K562 (cell line): ENCODE measurements around the gene VASH2. TPM values are rescaled to one million over a fixed set of nuclear protein-coding genes. Genes with fewer than 3 reads are reported as not detected.

Source experiments
- ATAC-seq: fragments of 200-7000 bp; cut with Tn5 transposase; 3 replicates; pipeline ENCODE4 v1.9.1; 2020; ENCODE audit warnings: moderate library complexity
- BruUV-seq: library from RNA; stranded (reverse); fragments of 400-500 nt; replicated peaks from 2 replicates; lab custom pipeline; 2021; lab: Mats Ljungman, UMichigan
- CTCF ChIA-PET: fragments of 300-600 bp; formaldehyde crosslinking; extraction: SDS; loops from one replicate; lab custom pipeline; 2021; ENCODE audit warnings: low intra/inter-chr PET ratio; lab: Yijun Ruan, JAX
- POLR2A ChIA-PET: fragments of 300-600, 350-650 bp; sonication (Branson Sonifier 250); formaldehyde crosslinking; extraction: SDS; loops from one replicate; lab custom pipeline; 2021; ENCODE audit warnings: antibody characterized with exemption, inconsistent platforms; lab: Yijun Ruan, JAX
- DNase-seq, 4 experiments: peaks; one replicate each; pipeline versions ENCODE4 v3.0.0 to v3.0.0-alpha.2; 2011 to 2018; ENCODE audit warnings: low spot score in 3 of 4, mixed read lengths in 3 of 4; ENCODE audit errors: extremely low read depth in 1 of 4
- FAIRE-seq: peaks from 2 replicates; lab custom pipeline; 2011; peaks lifted over from hg19 to GRCh38; lab: Jason Lieb, UNC
- H2AFZ ChIP-seq: 2 replicates; pipeline ENCODE4 v1.6.0; 2011; ENCODE audit warnings: low read depth, low read length, control low read depth, inconsistent platforms
- H3K27ac ChIP-seq: fragments of 200-600 bp; 3 replicates; pipeline ENCODE4 v1.8.0; 2011; ENCODE audit warnings: low read depth, mild to moderate bottlenecking, control low read depth, inconsistent platforms, low read length, moderate library complexity, mixed read lengths; ENCODE audit errors: extremely low read depth
- H3K27me3 ChIP-seq, 2 experiments: fragments of 300-600 bp in 1 of 2; 2 replicates in 1 of 2; 3 replicates in 1 of 2; pipeline versions ENCODE4 v1.6.0 to v1.8.0; 2011; ENCODE audit warnings: inconsistent platforms in 2 of 2, low read length in 2 of 2, mild to moderate bottlenecking in 1 of 2, mixed read lengths in 1 of 2, moderate library complexity in 1 of 2; ENCODE audit not compliant: control insufficient read depth in 2 of 2, insufficient read depth in 2 of 2
- H3K36me3 ChIP-seq: fragments of 300-600 bp; 3 replicates; pipeline ENCODE4 v1.8.0; 2011; ENCODE audit warnings: mild to moderate bottlenecking, low read length, inconsistent platforms; ENCODE audit not compliant: control insufficient read depth, insufficient read depth
- H3K4me1 ChIP-seq, 2 experiments: fragments of 200-600 bp in 1 of 2; replicated peaks in 1 of 2; 2 replicates in 1 of 2; 3 replicates in 1 of 2; pipeline versions ENCODE4 v1.5.1 to v1.8.0; 2011; ENCODE audit warnings: inconsistent platforms in 2 of 2, low read length in 2 of 2, mild to moderate bottlenecking in 1 of 2, mixed read lengths in 1 of 2, moderate library complexity in 1 of 2; ENCODE audit not compliant: control insufficient read depth in 2 of 2, insufficient read depth in 2 of 2
- H3K4me2 ChIP-seq: 2 replicates; pipeline ENCODE4 v1.6.1; 2011; ENCODE audit warnings: low read length, control low read depth, inconsistent platforms, mixed read lengths; ENCODE audit not compliant: insufficient read depth
- H3K4me3 ChIP-seq: fragments of 200-600 bp; sonication (generic), shearing (Covaris generic); 2 replicates; pipeline ENCODE4 v1.5.1; 2016; ENCODE audit warnings: control low read depth, inconsistent platforms
- H3K79me2 ChIP-seq: fragments of 200-600 bp; 3 replicates; pipeline ENCODE4 v1.8.0; 2011; ENCODE audit warnings: low read length, inconsistent platforms; ENCODE audit not compliant: control insufficient read depth, insufficient read depth
- H3K9ac ChIP-seq, 2 experiments: 2 replicates each; pipeline versions ENCODE4 v1.6.0 to v1.6.1; 2011; ENCODE audit warnings: low read depth in 2 of 2, low read length in 2 of 2, control low read depth in 1 of 2, inconsistent platforms in 1 of 2, mild to moderate bottlenecking in 1 of 2, mixed read lengths in 1 of 2; ENCODE audit not compliant: insufficient read depth in 1 of 2
- H3K9me1 ChIP-seq: one replicate; pipeline ENCODE4 v1.6.0; 2011; ENCODE audit warnings: inconsistent platforms, mild to moderate bottlenecking, low read length, moderate library complexity; ENCODE audit not compliant: control insufficient read depth, insufficient read depth
- H3K9me3 ChIP-seq: replicated peaks from 2 replicates; pipeline ENCODE4 v1.5.1; 2011; ENCODE audit warnings: low read depth, low read length, inconsistent platforms; ENCODE audit not compliant: control insufficient read depth, insufficient read depth
- H4K20me1 ChIP-seq: replicated peaks from 2 replicates; pipeline ENCODE4 v1.6.1; 2011; ENCODE audit warnings: low read length, inconsistent platforms, mixed read lengths; ENCODE audit not compliant: control insufficient read depth, insufficient read depth
- ARHGAP35 ChIP-seq: fragments of 450-650 bp; IDR thresholded peaks from 2 replicates; pipeline ENCODE4 v1.6.1; 2018; ENCODE audit not compliant: partially characterized antibody
- ETV5 ChIP-seq: sonication (generic); formaldehyde crosslinking; IDR thresholded peaks from 2 replicates; pipeline ENCODE4 v1.4.0; 2020; ENCODE audit warnings: low read depth, mild to moderate bottlenecking, missing genetic modification reagents
- GABPA ChIP-seq: fragments of 200-800 bp; sonication (Bioruptor generic); conservative IDR thresholded peaks from 2 replicates; pipeline ENCODE4 v1.6.1; 2016; ENCODE audit warnings: low read depth, missing genetic modification characterization, missing compliant biosample characterization
- HMGXB4 ChIP-seq: sonication (generic); formaldehyde crosslinking; IDR thresholded peaks from 2 replicates; pipeline ENCODE4 v1.8.1; 2023; ENCODE audit warnings: mild to moderate bottlenecking, missing genetic modification reagents
- RAD51 ChIP-seq: fragments of 450-650 bp; IDR thresholded peaks from 2 replicates; pipeline ENCODE4 v1.7.1; 2016; ENCODE audit warnings: low read depth, mild to moderate bottlenecking, borderline replicate concordance
- TAL1 ChIP-seq: fragments of 450-650 bp; IDR thresholded peaks from 2 replicates; pipeline ENCODE4 v1.6.1; 2016; ENCODE audit warnings: mild to moderate bottlenecking
- ZBTB49 ChIP-seq: sonication (generic); formaldehyde crosslinking; IDR thresholded peaks from 2 replicates; pipeline ENCODE4 v1.8.0; 2022; ENCODE audit warnings: missing genetic modification reagents, mild to moderate bottlenecking, borderline replicate concordance
- ZFP91 ChIP-seq: sonication (generic); formaldehyde crosslinking; IDR thresholded peaks from 2 replicates; pipeline ENCODE4 v1.8.0; 2022; ENCODE audit warnings: mild to moderate bottlenecking, missing genetic modification reagents
- WGBS: fragments of 100-300 bp; shearing (Covaris generic); methylation state at CpG from one replicate; pipeline ENCODE4 v1.1.6; 2016; ENCODE audit warnings: low coverage, mixed read lengths; ENCODE audit not compliant: insufficient coverage; ENCODE audit errors: missing lambda C conversion rate; 5-methylcytosine and 5-hydroxymethylcytosine counted together
- in situ Hi-C: fragments of 300-500 bp; cut with MboI; formaldehyde crosslinking; loops from 4 replicates; pipeline ENCODE4 v1.15.0; 2018; ENCODE audit warnings: inconsistent platforms, mixed read lengths
- intact Hi-C: fragments of 100-400 bp; cut with micrococcal nuclease; formaldehyde crosslinking; loops from 2 replicates; pipeline ENCODE4 v1.14.2; 2022
- polyA plus RNA-seq, 8 experiments: library from polyadenylated mRNA; depleted of rRNA in 4 of 8; stranded (reverse) in 5 of 8; unstranded in 3 of 8; fragments of >200 nt; fragmentation: Nextera tagmentation in 2 of 8; fragmentation: Illumina TruSeq in 1 of 8; extraction: Ambion mirVana in 2 of 8; extraction: Trizol in 1 of 8; gene quantifications; 2 replicates each; pipeline versions ENCODE4 v1.2.1 to v1.2.3, GENCODE V29; 2011 to 2014; ENCODE audit warnings: inconsistent platforms in 1 of 8, missing spikeins in 1 of 8
- total RNA-seq, 7 experiments: library from RNA; depleted of rRNA in 6 of 7; stranded (reverse); fragments of >200 nt in 6 of 7; fragmentation: Illumina TruSeq in 2 of 7; extraction: Trizol in 2 of 7; gene quantifications; 2 replicates each; pipeline versions ENCODE4 v1.2.1 to v1.2.3, GENCODE V29; 2011 to 2021; ENCODE audit warnings: low replicate concordance in 1 of 7

The VASH2 gene
- total and polyA plus RNA-seq, 9 of the 15 experiments (the other 6 are each of a cell fraction or from before 2014, with no cell fraction given), result 0.04 to 0.40 (median 0.10) TPM; not detected in 1

- TF ChIP-seq HMGXB4 (CRISPR knock-in tag) (no peak), GABPA (no peak), ARHGAP35 (no peak), RAD51 (no peak), ETV5 (CRISPR knock-in tag) (no peak), TAL1 (no peak)
Observed at GRCh38 chr1:212920896-212921295, 29.4 kb upstream of the VASH2 start (continued).

GRCh38 chr1:212922016-212922415 is 28.3 kb upstream of the VASH2 start:
- DNase-seq (no peak), ATAC-seq (no peak), FAIRE-seq (no peak)
- Histone ChIP-seq H3K27me3 (peaks cover 15 to 52% of the 10 kb centered on the region in 2 experiments), H3K79me2 (no peaks in the 10 kb centered on the region), H4K20me1 (0 out of 2 replicates have a peak, but pooled peaks cover 6% of the 10 kb centered on the region), H3K36me3 (no peaks in the 10 kb centered on the region), H3K4me3 (no peak overlapping the region), H3K9me3 (no peaks in the 10 kb centered on the region), H2AFZ (no peak overlapping the region), H3K27ac (no peak overlapping the region), H3K9me1 (no peaks in the 10 kb centered on the region), H3K9ac (no peak overlapping the region), H3K4me1 (peaks cover 0 to 2% of the 10 kb centered on the region in 2 experiments; a peak in 2 of 5 replicates), H3K4me2 (no peak overlapping the region)
- intact Hi-C loops (no loop called here), in situ Hi-C loops (no loop called here)
- BruUV-seq, result no TSS peak
- POLR2A ChIA-PET, result interaction anchor here (0.8 kb wide), 1 partner anchor 62 kb away, joined by 3 read pairs; no protein-coding TSS in a partner anchor
- CTCF ChIA-PET, result interaction anchor here (0.6 to 0.8 kb wide), 2 partner anchors 148 to 256 kb away, joined by 3 to 7 read pairs; no protein-coding TSS in a partner anchor
- no peak for TF ChIP-seq ZFP91 (CRISPR knock-in tag)
- no peak for TF ChIP-seq ZBTB49 (CRISPR knock-in tag)
- 7% methylated on average over 5 of the region's 5 CpGs for WGBS
